ENCODE results near the gene TNFSF8.

TNFSF8 gene

GRCh38 chr9:114924327-114924726, 6.1 kb downstream of the TNFSF8 start:
- TF ChIP-seq GATA3 (IDR thresholded peaks at IDR 0.05; ENCODE audit: low read depth, low read length) (no peak), GATA2 (IDR thresholded peaks at IDR 0.05; ENCODE audit: low read depth, low read length) (no peak)

DNA sequence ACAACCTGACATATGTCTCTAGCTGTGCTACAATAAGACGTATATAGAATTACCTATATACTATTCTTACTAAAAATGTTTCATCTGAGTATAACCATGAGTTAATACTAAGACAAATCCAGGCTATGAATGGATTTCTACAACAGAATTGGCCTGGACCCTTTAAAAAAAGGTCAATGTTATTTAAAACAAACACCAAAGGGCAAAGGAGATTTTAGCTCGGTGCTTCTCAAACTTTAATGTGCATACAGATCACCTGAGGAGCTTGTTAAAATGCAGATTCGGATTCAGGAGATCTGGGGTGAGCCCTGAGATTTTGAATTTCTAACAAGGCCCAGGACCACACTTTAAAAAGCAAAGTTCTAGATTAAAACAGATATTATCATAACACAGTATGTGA, 6.5 kb downstream of the TNFSF8 start:
- TF ChIP-seq GATA3 (IDR thresholded peaks at IDR 0.05; ENCODE audit: low read depth, low read length): no peak
- no peak for TF ChIP-seq GATA2 (IDR thresholded peaks at IDR 0.05; ENCODE audit: low read depth, low read length)

DNA sequence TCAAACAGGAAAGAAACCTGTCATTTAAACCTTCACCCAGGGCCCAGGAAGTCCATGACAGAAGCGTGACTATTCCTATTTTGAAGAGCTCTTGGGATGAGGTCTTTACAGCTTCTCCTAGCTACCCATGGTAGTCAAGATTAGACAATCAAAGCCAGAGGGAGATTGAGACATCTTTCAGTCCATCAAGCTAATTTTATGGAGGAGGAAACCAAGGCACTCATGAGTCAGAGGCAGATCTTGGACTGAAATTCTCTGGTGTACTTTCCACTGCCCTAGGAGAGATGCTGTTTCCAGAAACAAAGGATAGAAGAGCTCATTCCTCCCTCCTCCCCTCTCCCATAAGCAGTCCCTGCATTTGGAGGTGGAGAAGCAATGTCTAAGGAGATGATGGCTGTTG, 9.2 kb downstream of the TNFSF8 start:
- TF ChIP-seq GATA3 (IDR thresholded peaks at IDR 0.05; ENCODE audit: low read depth, low read length) (no peak), GATA2 (IDR thresholded peaks at IDR 0.05; ENCODE audit: low read depth, low read length) (no peak)

- TF ChIP-seq GATA2 (IDR thresholded peaks at IDR 0.05; ENCODE audit: low read depth, low read length): no peak
- no peak for TF ChIP-seq GATA3 (IDR thresholded peaks at IDR 0.05; ENCODE audit: low read depth, low read length)
Measured at GRCh38 chr9:114919611-114920010, 10.8 kb downstream of the TNFSF8 start.

DNA sequence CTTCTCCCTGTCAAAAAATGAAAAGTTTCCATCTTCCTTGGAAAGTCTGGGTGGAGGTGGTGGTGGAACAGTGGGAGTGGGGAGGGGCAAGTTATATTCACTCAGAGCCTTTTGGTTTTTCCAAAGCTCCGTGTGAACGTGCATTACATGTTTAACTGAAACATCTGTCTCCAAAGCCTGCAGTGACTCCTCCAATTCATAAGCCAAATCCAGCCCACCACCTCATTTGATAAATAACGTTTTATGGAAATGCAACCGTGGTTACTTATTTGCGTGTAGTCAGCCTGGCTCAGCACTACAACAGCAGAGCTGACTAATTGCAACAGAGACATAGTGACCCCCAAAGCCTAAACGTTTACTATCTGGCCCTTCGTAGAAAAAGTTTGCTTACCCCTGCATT, 13.9 kb downstream of the TNFSF8 start:
- TF ChIP-seq GATA3 (IDR thresholded peaks at IDR 0.05; ENCODE audit: low read depth, low read length): no peak
- no peak for TF ChIP-seq GATA2 (IDR thresholded peaks at IDR 0.05; ENCODE audit: low read depth, low read length)

- TF ChIP-seq GATA2 (IDR thresholded peaks at IDR 0.05; ENCODE audit: low read depth, low read length) (no peak), GATA3 (IDR thresholded peaks at IDR 0.05; ENCODE audit: low read depth, low read length) (no peak)
Measured at GRCh38 chr9:114914139-114914538, 16.3 kb downstream of the TNFSF8 start.

DNA sequence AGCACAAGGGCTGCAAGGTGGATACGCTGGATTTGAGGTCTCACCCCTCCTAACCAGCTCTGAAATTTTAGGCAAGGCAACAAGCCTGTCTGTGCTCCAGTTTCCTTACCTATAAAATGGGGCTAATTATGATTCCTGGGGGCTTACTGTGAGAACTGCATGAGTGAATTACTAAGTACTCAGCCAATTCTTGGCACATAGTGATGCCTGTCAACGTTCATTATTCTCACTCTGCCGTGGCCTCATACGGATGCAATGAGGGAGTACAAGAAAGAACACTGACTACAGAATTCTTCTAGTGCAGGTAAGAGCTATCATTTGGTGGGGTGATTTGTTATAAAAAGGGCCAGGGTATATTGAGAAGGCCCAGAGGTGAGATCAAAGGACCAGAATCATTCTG, 16.7 kb downstream of the TNFSF8 start:
- TF ChIP-seq GATA2 (IDR thresholded peaks at IDR 0.05; ENCODE audit: low read depth, low read length) (no peak), GATA3 (IDR thresholded peaks at IDR 0.05; ENCODE audit: low read depth, low read length) (no peak)

- TF ChIP-seq GATA2 (IDR thresholded peaks at IDR 0.05; ENCODE audit: low read depth, low read length) (no peak), GATA3 (IDR thresholded peaks at IDR 0.05; ENCODE audit: low read depth, low read length) (no peak)
Measured at GRCh38 chr9:114913217-114913616, 17.2 kb downstream of the TNFSF8 start.

DNA sequence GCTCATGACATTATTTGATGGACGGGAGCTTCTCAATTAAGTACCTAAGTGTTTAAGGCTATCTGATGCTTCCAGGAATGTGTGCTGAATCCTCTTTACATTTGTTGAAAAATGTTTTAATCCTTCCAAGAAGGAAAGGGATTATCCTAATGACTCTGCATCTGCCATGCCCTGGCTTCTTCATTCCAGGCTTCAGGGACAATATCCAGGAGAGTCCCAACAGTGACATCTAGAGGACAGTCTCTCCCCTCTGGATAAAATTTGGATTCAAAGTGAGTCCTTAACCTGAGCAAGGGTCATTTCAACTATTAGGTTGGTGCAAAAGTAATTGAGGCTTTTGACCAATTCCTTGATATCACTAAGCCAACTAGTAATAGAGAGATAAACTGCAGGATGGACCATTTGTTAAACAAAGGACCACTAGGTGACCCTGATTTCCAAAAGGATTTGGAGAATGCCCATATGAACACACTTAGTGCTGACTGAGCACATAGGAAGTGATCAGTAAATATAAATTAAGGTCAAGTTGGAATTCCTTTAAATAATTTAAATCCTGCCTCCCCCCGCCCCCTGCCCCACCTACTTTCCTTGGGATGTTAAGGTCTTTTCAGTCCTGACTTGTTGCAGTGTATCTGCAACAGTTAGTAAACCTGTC, 19.1 kb downstream of the TNFSF8 start:
- TF ChIP-seq GATA3 (IDR thresholded peaks at IDR 0.05; ENCODE audit: low read depth, low read length) (no peak), GATA2 (IDR thresholded peaks at IDR 0.05; ENCODE audit: low read depth, low read length) (no peak)

GRCh38 chr9:114910541-114910940, 19.9 kb downstream of the TNFSF8 start:
- TF ChIP-seq GATA3 (IDR thresholded peaks at IDR 0.05; ENCODE audit: low read depth, low read length): no peak
- no peak for TF ChIP-seq GATA2 (IDR thresholded peaks at IDR 0.05; ENCODE audit: low read depth, low read length)

- no peak for TF ChIP-seq GATA3 (IDR thresholded peaks at IDR 0.05; ENCODE audit: low read depth, low read length)
- TF ChIP-seq GATA2 (IDR thresholded peaks at IDR 0.05; ENCODE audit: low read depth, low read length): no peak
Measured at GRCh38 chr9:114909661-114910060, 20.7 kb downstream of the TNFSF8 start.

DNA sequence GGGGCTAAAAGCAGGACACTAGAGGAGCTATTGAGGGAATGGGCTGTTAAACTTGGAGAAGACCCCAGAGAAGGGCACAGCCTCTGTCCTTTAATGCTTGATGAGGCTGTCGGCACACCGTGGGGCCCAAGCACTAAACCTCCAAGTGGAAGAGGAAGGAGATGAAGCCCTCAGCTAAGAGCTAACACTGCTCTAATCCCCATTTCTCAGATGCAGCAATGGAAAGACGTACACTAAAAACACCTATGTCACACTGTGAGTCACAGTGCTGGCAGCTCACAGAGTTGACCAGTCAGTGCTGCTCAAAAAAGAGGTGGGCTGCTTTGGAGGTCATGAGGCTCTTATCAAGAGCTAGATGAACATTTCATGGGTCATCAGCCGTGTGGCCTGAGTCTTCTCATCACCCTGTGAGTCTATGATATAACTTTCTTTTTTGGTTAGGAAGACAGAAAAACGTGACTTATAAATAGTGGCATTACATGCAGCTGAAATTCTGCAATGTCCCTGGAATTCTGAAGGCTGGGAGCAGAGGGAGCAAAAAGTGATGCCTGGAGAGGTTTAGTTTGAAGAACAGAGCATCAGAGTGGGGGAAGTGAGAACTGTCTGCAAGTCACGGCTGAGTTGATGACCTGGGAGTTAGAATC, 21.5 kb downstream of the TNFSF8 start:
- no peak for TF ChIP-seq GATA3 (IDR thresholded peaks at IDR 0.05; ENCODE audit: low read depth, low read length)

- no peak; the same call in 1 of the 2 replicates for TF ChIP-seq GATA3 (IDR thresholded peaks at IDR 0.05; ENCODE audit: low read depth, low read length)
- TF ChIP-seq GATA2 (IDR thresholded peaks at IDR 0.05; ENCODE audit: low read depth, low read length): peak; percentile 93
Measured at GRCh38 chr9:114908104-114908622, 22.2 kb downstream of the TNFSF8 start.

GRCh38 chr9:114906922-114907571, 23.3 kb downstream of the TNFSF8 start:
- no peak for TF ChIP-seq GATA3 (IDR thresholded peaks at IDR 0.05; ENCODE audit: low read depth, low read length)
- no peak for TF ChIP-seq GATA2 (IDR thresholded peaks at IDR 0.05; ENCODE audit: low read depth, low read length)

All from SH-SY5Y (cell line).